Stimulated activated CD4-positive, alpha-beta T cell treated with anti-CD3 and anti-CD28 coated beads, Interleukin-4, amount 100 ng/mL, for 1 hour (primary cell): ENCODE data around the gene TRIM31.
A peak's percentile ranks its signal among the peaks of the same experiment; 100 is the strongest.
"Not testable (repeated sequence)": the region's sequence is repeated elsewhere in the genome, so short reads cannot be mapped to it uniquely, and the experiment has no call there.

Source experiments
- DNase-seq: peaks from one replicate; pipeline ENCODE4 v3.0.0-alpha.2; 2020

TRIM31 gene

GRCh38 chr6:30147096-30147495 lies 34.2 kb upstream of the TRIM31 start:
- no peak for DNase-seq

GRCh38 chr6:30145818-30146217 lies 32.9 kb upstream of the TRIM31 start:
- DNase-seq: no peak

- no peak for DNase-seq
Observed at GRCh38 chr6:30144811-30145210, 31.9 kb upstream of the TRIM31 start.

- no peak for DNase-seq
Observed at GRCh38 chr6:30143780-30144179, 30.9 kb upstream of the TRIM31 start.

- no peak for DNase-seq
Observed at GRCh38 chr6:30142665-30143064, 29.8 kb upstream of the TRIM31 start.

- DNase-seq: not testable (repeated sequence)
Observed at GRCh38 chr6:30140240-30140639, 27.4 kb upstream of the TRIM31 start.

GRCh38 chr6:30136570-30137286 lies 23.8 kb upstream of the TRIM31 start:
- DNase-seq: no peak

GRCh38 chr6:30135757-30136156 lies 22.9 kb upstream of the TRIM31 start, which contains the start of gene TRIM40:
Gene TRIM40 (plus strand): TSS chr6:30136140. CDS start chr6:30137037, 897 bp downstream.
- DNase-seq: no peak

- DNase-seq: no peak
Observed at GRCh38 chr6:30135147-30135546, 22.3 kb upstream of the TRIM31 start.

- no peak for DNase-seq
Observed at GRCh38 chr6:30131947-30132497, 19.1 kb upstream of the TRIM31 start.

- DNase-seq: peak; percentile 46
Observed at GRCh38 chr6:30130887-30131862, 18.3 kb upstream of the TRIM31 start.

GRCh38 chr6:30130179-30130679 lies 17.3 kb upstream of the TRIM31 start:
- DNase-seq: no peak

GRCh38 chr6:30129265-30130178 lies 16.6 kb upstream of the TRIM31 start:
- no peak for DNase-seq

GRCh38 chr6:30127238-30128093 lies 14.6 kb upstream of the TRIM31 start:
- no peak for DNase-seq

GRCh38 chr6:30122515-30122914 lies 9.6 kb upstream of the TRIM31 start:
- DNase-seq: no peak

- DNase-seq: no peak
Observed at GRCh38 chr6:30121446-30122366, 8.8 kb upstream of the TRIM31 start.

GRCh38 chr6:30118691-30119090 lies 5.8 kb upstream of the TRIM31 start:
- DNase-seq: not testable (repeated sequence)

GRCh38 chr6:30116724-30117123 lies 3.8 kb upstream of the TRIM31 start:
- DNase-seq: no peak

- DNase-seq: no peak
Observed at GRCh38 chr6:30113841-30114240, 951 bp upstream of the TRIM31 start.

- DNase-seq: no peak
Observed at GRCh38 chr6:30112402-30112994, 392 bp downstream of the TRIM31 start.
